Fibroblast of the aortic adventitia (primary cell): ENCODE results near the gene GTF2A1. TPM values are rescaled to one million over a fixed set of nuclear protein-coding genes. Genes with fewer than 3 reads are reported as not detected.

Source experiments
- DNase-seq: peaks from one replicate; pipeline ENCODE4 v3.0.0-alpha.2; 2010; ENCODE audit warnings: low read depth
- H3K4me3 ChIP-seq: 2 replicates; pipeline ENCODE4 v1.5.1; 2011; ENCODE audit warnings: low read depth, mild to moderate bottlenecking, control low read depth, low read length, moderate library complexity
- total RNA-seq: library from RNA; depleted of rRNA; stranded (reverse); fragments of >200 nt; gene quantifications from 2 replicates; pipeline ENCODE4 v1.2.3, GENCODE V29; 2012; ENCODE audit warnings: low replicate concordance
- TF ChIP-seq, protein P1 (sequence below): IDR thresholded peaks from 2 replicates; pipeline ENCODE4 v1.5.1; 2011; ENCODE audit warnings: mild to moderate bottlenecking, low read length, control low read depth, inconsistent platforms; ENCODE audit not compliant: insufficient read depth

The GTF2A1 gene
- total RNA-seq, 1 donor: 39.9 TPM

GRCh38 chr14:81206115-81206514 lies 14.6 kb downstream of the GTF2A1 start:
- TF ChIP-seq, protein P1, sequence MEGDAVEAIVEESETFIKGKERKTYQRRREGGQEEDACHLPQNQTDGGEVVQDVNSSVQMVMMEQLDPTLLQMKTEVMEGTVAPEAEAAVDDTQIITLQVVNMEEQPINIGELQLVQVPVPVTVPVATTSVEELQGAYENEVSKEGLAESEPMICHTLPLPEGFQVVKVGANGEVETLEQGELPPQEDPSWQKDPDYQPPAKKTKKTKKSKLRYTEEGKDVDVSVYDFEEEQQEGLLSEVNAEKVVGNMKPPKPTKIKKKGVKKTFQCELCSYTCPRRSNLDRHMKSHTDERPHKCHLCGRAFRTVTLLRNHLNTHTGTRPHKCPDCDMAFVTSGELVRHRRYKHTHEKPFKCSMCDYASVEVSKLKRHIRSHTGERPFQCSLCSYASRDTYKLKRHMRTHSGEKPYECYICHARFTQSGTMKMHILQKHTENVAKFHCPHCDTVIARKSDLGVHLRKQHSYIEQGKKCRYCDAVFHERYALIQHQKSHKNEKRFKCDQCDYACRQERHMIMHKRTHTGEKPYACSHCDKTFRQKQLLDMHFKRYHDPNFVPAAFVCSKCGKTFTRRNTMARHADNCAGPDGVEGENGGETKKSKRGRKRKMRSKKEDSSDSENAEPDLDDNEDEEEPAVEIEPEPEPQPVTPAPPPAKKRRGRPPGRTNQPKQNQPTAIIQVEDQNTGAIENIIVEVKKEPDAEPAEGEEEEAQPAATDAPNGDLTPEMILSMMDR: no peak
- no peak overlapping the region for H3K4me3 ChIP-seq
- no peak for DNase-seq

DNA sequence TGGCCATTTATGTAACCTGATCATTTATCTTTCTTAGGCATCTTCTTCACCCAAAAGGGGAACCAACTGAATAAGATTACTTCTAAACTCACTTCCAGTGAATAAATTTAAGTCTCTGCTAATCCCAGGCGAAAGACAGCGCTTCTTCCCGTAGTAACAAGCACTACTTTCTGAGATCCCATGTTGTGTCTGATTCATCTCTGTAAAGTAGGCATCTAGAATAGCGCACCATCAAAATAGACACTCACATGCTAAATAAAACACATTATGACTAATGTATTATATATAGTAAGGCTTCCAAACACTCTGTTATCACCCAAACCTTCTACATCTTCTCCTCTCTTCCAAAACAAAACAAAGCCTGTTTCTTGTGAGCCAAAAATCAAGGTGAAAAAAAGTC lies 15.1 kb downstream of the GTF2A1 start:
- TF ChIP-seq, protein P1: no peak
- DNase-seq: no peak
- no peak overlapping the region for H3K4me3 ChIP-seq

DNA sequence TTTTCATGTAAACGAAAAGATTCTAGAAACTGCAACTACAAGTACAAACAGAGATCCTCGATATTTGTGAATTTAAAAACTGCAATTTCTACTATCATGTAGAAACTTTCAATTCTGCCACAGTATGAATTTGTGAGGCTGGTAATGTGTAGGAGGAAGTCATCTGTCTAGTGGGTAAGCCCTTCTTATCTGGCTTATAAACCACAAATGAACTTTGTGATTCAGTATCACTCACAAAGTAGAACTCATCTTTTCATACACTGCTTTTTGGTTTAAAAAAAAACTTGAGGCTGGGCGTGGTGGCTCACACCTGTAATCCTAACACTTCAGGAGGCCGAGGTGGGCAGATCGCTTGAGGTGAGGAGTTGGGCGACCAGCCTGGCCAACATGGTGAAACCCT lies 20.7 kb downstream of the GTF2A1 start:
- TF ChIP-seq, protein P1: no peak
- no peak overlapping the region for H3K4me3 ChIP-seq
- DNase-seq: no peak

DNA sequence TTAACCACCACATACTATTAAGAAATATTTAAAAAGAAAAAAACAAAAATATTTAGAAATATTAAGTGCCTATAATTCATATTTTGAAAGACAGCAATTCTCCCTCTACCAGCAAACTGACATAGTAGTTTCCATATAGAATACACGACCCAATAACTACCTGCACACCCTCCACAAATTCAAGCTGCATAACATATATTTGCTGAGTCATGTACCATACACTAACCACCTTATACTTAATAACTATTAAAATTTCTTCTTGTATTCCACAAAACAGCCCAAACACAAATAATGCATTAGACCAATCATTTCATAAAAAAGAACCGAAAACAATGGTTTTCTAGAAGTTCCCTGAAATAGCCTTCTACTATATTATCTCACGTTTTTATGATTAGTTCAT lies 21.7 kb downstream of the GTF2A1 start:
- H3K4me3 ChIP-seq: no peak overlapping the region
- DNase-seq: no peak
- TF ChIP-seq, protein P1: no peak

DNA sequence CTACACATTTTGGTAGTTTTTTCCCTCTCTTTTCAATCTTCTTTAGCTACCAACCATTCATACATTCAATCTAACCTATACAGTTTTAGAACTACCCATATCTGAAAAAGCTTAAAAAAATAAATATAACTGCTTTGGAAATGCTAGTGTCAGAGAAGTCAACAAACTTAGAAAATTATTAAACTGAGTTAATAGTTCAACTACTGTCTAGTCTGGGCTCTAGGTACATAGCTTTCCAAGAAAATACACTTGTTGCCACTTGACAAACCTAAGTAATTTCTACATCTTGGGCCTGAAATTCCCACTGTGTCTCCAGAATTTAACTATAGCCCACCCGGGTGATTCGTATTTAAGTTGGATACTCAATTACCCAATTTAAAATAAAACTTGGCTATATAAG lies 22.1 kb downstream of the GTF2A1 start:
- DNase-seq: no peak
- TF ChIP-seq, protein P1: no peak
- H3K4me3 ChIP-seq: no peak overlapping the region

DNA sequence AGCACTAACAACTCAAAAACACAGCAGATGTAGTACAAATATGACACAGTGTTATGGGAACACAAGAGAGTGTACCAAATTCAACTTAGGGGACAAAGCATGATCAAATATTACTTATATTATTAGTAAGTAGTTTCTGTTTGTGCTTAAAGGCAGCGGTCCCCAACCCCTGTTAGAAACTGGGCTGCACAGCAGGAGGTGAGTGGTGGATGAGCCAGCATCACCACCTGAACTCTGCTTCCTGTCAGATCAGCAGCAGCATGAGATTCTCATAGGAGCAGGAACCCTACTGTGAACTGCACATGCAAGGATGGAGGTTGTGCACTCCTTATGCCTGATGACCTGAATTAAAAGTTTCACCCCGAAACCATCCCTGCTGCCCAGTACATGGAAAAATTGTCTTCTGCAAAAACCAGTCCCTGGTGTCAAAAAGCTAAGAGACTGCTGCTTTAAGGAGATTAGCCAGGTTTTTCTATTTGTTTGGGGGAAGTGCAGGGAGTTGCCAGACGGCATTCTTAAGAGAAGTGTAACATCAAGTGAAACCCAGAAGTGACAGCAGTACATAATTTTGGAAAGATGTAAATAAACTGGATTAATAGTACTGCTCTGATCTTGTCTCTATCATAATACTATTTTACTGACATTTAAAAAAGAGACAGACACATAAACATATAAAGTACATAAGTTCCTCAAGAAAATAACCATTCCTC lies 26.7 kb downstream of the GTF2A1 start:
- TF ChIP-seq, protein P1: no peak
- DNase-seq: no peak

GRCh38 chr14:81192594-81192993 lies 28.2 kb downstream of the GTF2A1 start:
- DNase-seq: no peak
- no peak overlapping the region for H3K4me3 ChIP-seq
- TF ChIP-seq, protein P1: no peak

More for the DNA sequence above, 26.7 kb downstream of the GTF2A1 start:
- no peak overlapping the region for H3K4me3 ChIP-seq
